Mucosa of descending colon (tissue), 3 donors: ENCODE data around the gene TMPRSS11B. TPM values are rescaled to one million over a fixed set of nuclear protein-coding genes. Genes with fewer than 3 reads are reported as not detected.

ENCODE experiments used
- ATAC-seq: fragments of 200-7000 bp; cut with Tn5 transposase; one replicate; pipeline ENCODE4 v1.9.1; 2020; ENCODE audit warnings: mild to moderate bottlenecking, moderate library complexity
- DNase-seq, 3 donors: peaks; one replicate each; pipeline ENCODE4 v3.0.0-alpha.2; 2020
- H3K36me3 ChIP-seq: fragments of 200-600 bp; one replicate; pipeline ENCODE4 v1.8.0; 2021; ENCODE audit warnings: low read depth, mild to moderate bottlenecking
- H3K4me1 ChIP-seq: fragments of 200-600 bp; one replicate; pipeline ENCODE4 v1.8.0; 2021; ENCODE audit warnings: low read depth, mild to moderate bottlenecking
- H3K4me3 ChIP-seq: fragments of 200-600 bp; one replicate; pipeline ENCODE4 v1.8.0; 2021; ENCODE audit warnings: mild to moderate bottlenecking
- H3K9me3 ChIP-seq: fragments of 200-600 bp; one replicate; pipeline ENCODE4 v1.8.0; 2021; ENCODE audit warnings: mild to moderate bottlenecking
- CTCF ChIP-seq: fragments of 200-600 bp; IDR thresholded peaks from one replicate; pipeline ENCODE4 v1.8.0; 2022; ENCODE audit warnings: antibody characterized with exemption, mild to moderate bottlenecking
- intact Hi-C, 2 donors: fragments of 100-400 bp; cut with DNase I in 1 of 2; cut with micrococcal nuclease in 1 of 2; formaldehyde crosslinking; loops; one replicate each; pipeline versions ENCODE4 v1.11.0 to v1.11.1; 2022; cut with DNase I, micrococcal nuclease
- total RNA-seq, 3 donors: library from RNA; stranded (reverse); fragmentation: NEBNext Ultra II Directional in 2 of 3; extraction: Animal tissue kit (Norgen Biotek cat#: 25700) in 2 of 3; gene quantifications; one replicate each; pipeline versions ENCODE4 v1.2.1 to v1.2.4, GENCODE V29; 2021 to 2023
- donor health status: DM: no; HTN: no; CAD: no; lungs with moderate emphysema.
- donor health status: DM: no; HTN: no; CAD: no.
- donor health status: DM: no; HTN: yes; CAD: no.

TMPRSS11B gene
- total RNA-seq, 3 donors from 2014 or later, result not detected

- Histone ChIP-seq H3K9me3 (no peaks in the 10 kb centered on the region), H3K36me3 (no peaks in the 10 kb centered on the region), H3K4me1 (no peaks in the 10 kb centered on the region), H3K4me3 (no peak overlapping the region)
- DNase-seq (no peak), ATAC-seq (no peak)
- intact Hi-C loops, result no loop called here
- TF ChIP-seq CTCF, result no peak
These were observed 10.8 kb upstream of the TMPRSS11B start for GRCh38 chr4:68256284-68256683.

- no peak for DNase-seq
- intact Hi-C loops, result no loop called here
- no peaks in the 10 kb centered on the region for H3K36me3 ChIP-seq
- no peak for TF ChIP-seq CTCF
- H3K4me1 ChIP-seq, result no peaks in the 10 kb centered on the region
- ATAC-seq, result no peak
- no peak overlapping the region for H3K4me3 ChIP-seq
- H3K9me3 ChIP-seq, result no peaks in the 10 kb centered on the region
These were observed 4.8 kb upstream of the TMPRSS11B start for GRCh38 chr4:68250151-68250930.

GRCh38 chr4:68249434-68249833 is 3.9 kb upstream of the TMPRSS11B start:
- Histone ChIP-seq H3K9me3 (no peaks in the 10 kb centered on the region), H3K4me1 (no peaks in the 10 kb centered on the region), H3K4me3 (no peak overlapping the region), H3K36me3 (no peaks in the 10 kb centered on the region)
- TF ChIP-seq CTCF, result no peak
- ATAC-seq, result no peak
- no peak for DNase-seq
- intact Hi-C loops, result no loop called here

GRCh38 chr4:68240620-68241019 is 4.9 kb downstream of the TMPRSS11B start:
- no peak for TF ChIP-seq CTCF
- Histone ChIP-seq H3K4me3 (no peak overlapping the region), H3K9me3 (no peaks in the 10 kb centered on the region), H3K36me3 (no peaks in the 10 kb centered on the region), H3K4me1 (no peaks in the 10 kb centered on the region)
- ATAC-seq (no peak), DNase-seq (no peak)
- intact Hi-C loops, result no loop called here

- no peak for ATAC-seq
- DNase-seq, result no peak
- H3K9me3 ChIP-seq, result no peaks in the 10 kb centered on the region
These were observed 16.9 kb downstream of the TMPRSS11B start for GRCh38 chr4:68228568-68228967.

More at GRCh38 chr4:68228568-68228967, 16.9 kb downstream of the TMPRSS11B start:
- TF ChIP-seq CTCF, result no peak
- no peak overlapping the region for H3K4me3 ChIP-seq
- H3K36me3 ChIP-seq, result no peaks in the 10 kb centered on the region
- intact Hi-C loops, result no loop called here
- H3K4me1 ChIP-seq, result no peaks in the 10 kb centered on the region
